BLaER1 treated with 17β-estradiol and CSF1 and Interleukin-3, amounts not matched to agents 10 nM and 100 nM (cell line): Measurements from ENCODE around the gene RETN.
A peak's percentile ranks its signal among the peaks of the same experiment; 100 is the strongest.

Source experiments
- H3K27ac ChIP-seq, 11 experiments: shearing (Covaris generic); formaldehyde crosslinking; 2 replicates each; pipeline ENCODE4 v1.8.1; 2022
- H3K27me3 ChIP-seq, 11 experiments: shearing (Covaris generic); formaldehyde crosslinking; 2 replicates each; pipeline ENCODE4 v1.8.1; 2022
- H3K36me3 ChIP-seq, 11 experiments: shearing (Covaris generic); formaldehyde crosslinking; 2 replicates each; pipeline ENCODE4 v1.8.1; 2022
- H3K4me1 ChIP-seq, 10 experiments: shearing (Covaris generic); formaldehyde crosslinking; 2 replicates each; pipeline ENCODE4 v1.8.1; 2022
- H3K4me2 ChIP-seq, 11 experiments: shearing (Covaris generic); formaldehyde crosslinking; 2 replicates each; pipeline ENCODE4 v1.8.1; 2022
- H3K4me3 ChIP-seq, 10 experiments: shearing (Covaris generic); formaldehyde crosslinking; 2 replicates each; pipeline ENCODE4 v1.8.1; 2022
- H3K9ac ChIP-seq, 11 experiments: shearing (Covaris generic); formaldehyde crosslinking; 2 replicates each; pipeline ENCODE4 v1.8.1; 2022
- H3K9me3 ChIP-seq, 11 experiments: shearing (Covaris generic); formaldehyde crosslinking; replicated peaks in 1 of 11; 2 replicates each; pipeline ENCODE4 v1.8.1; 2022
- H4K20me1 ChIP-seq, 11 experiments: shearing (Covaris generic); formaldehyde crosslinking; 2 replicates each; pipeline ENCODE4 v1.8.1; 2022
- Cebpa-rat ChIP-seq, 11 experiments: shearing (Covaris generic); IDR thresholded peaks; 2 replicates each; pipeline ENCODE4 v1.8.1; 2022

The RETN gene

GRCh38 chr19:7701049-7701653 is 32.3 kb downstream of the RETN start:
- H3K9ac ChIP-seq = no peak overlapping the region
- no peaks in the 10 kb centered on the region for H3K36me3 ChIP-seq
- H3K4me3 ChIP-seq = no peak overlapping the region
- H3K4me2 ChIP-seq = peak overlapping the region in 8 of 11 experiments; percentile 4 to 93 (median 32); a peak in 10 of 22 replicates
- H3K9me3 ChIP-seq = no peaks in the 10 kb centered on the region
- H3K27ac ChIP-seq = peak overlapping the region in 5 of 11 experiments; percentile 1 to 73 (median 23); a peak in 10 of 22 replicates
- no peak for TF ChIP-seq Cebpa-rat (IDR thresholded peaks at IDR 0.05)
- peaks cover 0 to 5% (median 0%) of the 10 kb centered on the region in 11 experiments; a peak in 3 of 22 replicates for H3K27me3 ChIP-seq
- H4K20me1 ChIP-seq = no peaks in the 10 kb centered on the region
- peaks cover 39 to 89% (median 62%) of the 10 kb centered on the region in 10 experiments for H3K4me1 ChIP-seq

DNA sequence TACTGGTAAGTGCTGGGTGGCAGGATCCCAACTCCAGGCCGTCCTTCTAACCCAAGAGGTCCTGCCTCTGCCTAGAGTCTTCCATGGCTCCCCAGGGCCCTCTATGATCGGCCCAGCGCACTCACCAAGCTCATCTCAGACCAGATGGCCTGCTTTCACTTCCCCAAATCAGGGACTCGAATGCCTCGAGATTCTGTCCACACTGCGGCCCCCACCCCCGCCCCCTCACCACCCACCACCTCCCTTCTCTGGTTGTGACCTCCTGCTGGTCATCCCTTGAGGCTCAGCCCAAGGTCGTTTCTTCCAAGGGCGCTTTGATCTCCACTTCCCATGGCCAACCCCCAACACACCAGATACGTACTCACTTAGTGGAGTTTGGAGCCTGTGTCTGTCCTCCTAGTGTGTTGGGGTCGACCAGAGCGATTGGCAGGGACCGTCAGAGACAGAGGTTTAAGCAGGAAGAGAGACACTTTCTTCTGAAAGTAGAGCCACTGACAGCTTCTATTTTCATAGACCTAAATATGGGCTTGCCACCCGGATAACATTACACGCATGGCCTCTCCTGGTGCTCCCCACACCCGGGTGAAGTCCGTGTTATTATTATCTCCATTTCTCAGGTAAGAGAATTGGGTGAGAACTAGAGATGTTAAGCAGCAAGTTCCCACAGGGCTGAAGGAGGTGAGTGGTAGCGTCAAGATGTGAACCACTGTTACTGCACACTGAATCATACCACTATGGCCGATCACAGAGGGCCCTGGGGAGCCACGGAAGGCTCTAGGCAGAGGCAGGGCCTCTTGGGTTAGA is 33.0 kb downstream of the RETN start, which contains the start of gene FCER2:
Gene FCER2, minus strand, starts transcription at position 478 of the 804 bp plus-strand sequence. CDS start 2,371 bp downstream, outside the sequence.
- TF ChIP-seq Cebpa-rat (IDR thresholded peaks at IDR 0.05) = no peak
- Histone ChIP-seq H3K9me3 (no peaks in the 10 kb centered on the region), H3K27ac (peak within 1 kb of the TSS; percentile 33 to 90 (median 73); a peak in 21 of 22 replicates), H3K4me2 (peak within 1 kb of the TSS; percentile 43 to 93 (median 62)), H3K27me3 (peaks cover 0 to 5% (median 0%) of the 10 kb centered on the region in 11 experiments; a peak in 3 of 22 replicates), H4K20me1 (no peaks in the 10 kb centered on the region), H3K36me3 (no peaks in the 10 kb centered on the region), H3K4me1 (peaks cover 45 to 94% (median 68%) of the 10 kb centered on the region in 10 experiments), H3K4me3 (no peak within 1 kb of the TSS), H3K9ac (peak within 1 kb of the TSS in 10 of 11 experiments; percentile 32 to 64 (median 48); a peak in 14 of 22 replicates)

DNA sequence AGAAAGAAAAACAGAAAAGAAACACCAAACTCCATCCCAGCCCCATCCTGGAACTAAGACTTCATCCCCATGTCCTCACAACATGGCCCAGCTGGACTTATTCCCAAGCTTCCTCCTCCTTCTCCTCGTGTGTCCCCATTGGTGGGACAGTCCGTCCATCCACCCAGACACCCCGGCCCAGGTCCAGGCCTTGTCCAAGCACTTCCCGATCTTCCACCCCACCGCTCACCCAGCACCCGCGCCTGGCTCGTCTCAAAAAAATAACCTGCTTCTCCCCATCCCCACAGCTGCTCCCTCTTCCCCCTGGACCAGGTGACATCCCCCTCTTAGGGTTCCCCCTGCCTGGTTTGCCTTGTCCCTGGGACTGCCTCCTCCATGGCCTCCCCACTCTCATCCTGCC is 34.5 kb downstream of the RETN start:
- H3K4me1 ChIP-seq = peaks cover 60 to 97% (median 82%) of the 10 kb centered on the region in 10 experiments
- H3K9me3 ChIP-seq = no peaks in the 10 kb centered on the region
- no peak for TF ChIP-seq Cebpa-rat (IDR thresholded peaks at IDR 0.05)
- H3K9ac ChIP-seq = peak overlapping the region in 4 of 11 experiments; percentile 8 to 41 (median 28); a peak in 4 of 22 replicates
- H3K27me3 ChIP-seq = peaks cover 0 to 5% (median 0%) of the 10 kb centered on the region in 11 experiments; a peak in 2 of 22 replicates
- no peak overlapping the region for H3K4me3 ChIP-seq
- peak overlapping the region in 7 of 11 experiments; percentile 4 to 89 (median 84); a peak in 11 of 22 replicates for H3K4me2 ChIP-seq
- no peaks in the 10 kb centered on the region for H3K36me3 ChIP-seq
- no peaks in the 10 kb centered on the region for H4K20me1 ChIP-seq
- peak overlapping the region in 9 of 11 experiments; percentile 22 to 90 (median 83); a peak in 16 of 22 replicates for H3K27ac ChIP-seq

GRCh38 chr19:7704280-7705060 is 35.6 kb downstream of the RETN start:
- Histone ChIP-seq H3K4me3 (no peak overlapping the region), H3K9ac (peak overlapping the region in 7 of 11 experiments; percentile 8 to 77 (median 70); a peak in 7 of 22 replicates), H3K27ac (peak overlapping the region in 9 of 11 experiments; percentile 76 to 90 (median 85); a peak in 17 of 22 replicates)

GRCh38 chr19:7705387-7706187 is 36.7 kb downstream of the RETN start:
- peak overlapping the region; percentile 34 to 77 (median 70); a peak in 21 of 22 replicates for H3K9ac ChIP-seq
- peak overlapping the region; percentile 56 to 90 (median 83); a peak in 21 of 22 replicates for H3K27ac ChIP-seq
- no peak for TF ChIP-seq Cebpa-rat (IDR thresholded peaks at IDR 0.05)
- H3K27me3 ChIP-seq = no peaks in the 10 kb centered on the region
- H3K4me2 ChIP-seq = peak overlapping the region; percentile 76 to 91 (median 87)
- peak overlapping the region in 4 of 10 experiments; percentile 13 to 30 (median 16); a peak in 4 of 20 replicates for H3K4me3 ChIP-seq
- H3K36me3 ChIP-seq = no peaks in the 10 kb centered on the region
- H3K9me3 ChIP-seq = no peaks in the 10 kb centered on the region
- H3K4me1 ChIP-seq = peaks cover 77 to 98% (median 89%) of the 10 kb centered on the region in 10 experiments
- no peaks in the 10 kb centered on the region for H4K20me1 ChIP-seq

More at GRCh38 chr19:7704280-7705060, 35.6 kb downstream of the RETN start:
- H3K4me1 ChIP-seq = peaks cover 66 to 97% (median 84%) of the 10 kb centered on the region in 10 experiments
- H3K9me3 ChIP-seq = no peaks in the 10 kb centered on the region
- H3K27me3 ChIP-seq = no peaks in the 10 kb centered on the region
- no peaks in the 10 kb centered on the region for H3K36me3 ChIP-seq
- TF ChIP-seq Cebpa-rat (IDR thresholded peaks at IDR 0.05) = no peak
- H3K4me2 ChIP-seq = peak overlapping the region in 10 of 11 experiments; percentile 78 to 91 (median 88); a peak in 18 of 22 replicates
- H4K20me1 ChIP-seq = no peaks in the 10 kb centered on the region

GRCh38 chr19:7706188-7706954 is 37.5 kb downstream of the RETN start:
- TF ChIP-seq Cebpa-rat (IDR thresholded peaks at IDR 0.05) = peak in 2 of 11 experiments; percentile 37 to 40; a peak in 2 of 22 replicates
- Histone ChIP-seq H3K4me3 (peak overlapping the region in 4 of 10 experiments; percentile 13 to 30 (median 16); a peak in 4 of 20 replicates), H3K27me3 (no peaks in the 10 kb centered on the region), H3K9me3 (no peaks in the 10 kb centered on the region), H3K36me3 (no peaks in the 10 kb centered on the region), H3K4me2 (peak overlapping the region; percentile 76 to 91 (median 87)), H3K9ac (peak overlapping the region; percentile 34 to 77 (median 70); a peak in 20 of 22 replicates), H3K27ac (peak overlapping the region; percentile 56 to 90 (median 83); a peak in 21 of 22 replicates), H3K4me1 (peaks cover 76 to 96% (median 87%) of the 10 kb centered on the region in 10 experiments), H4K20me1 (no peaks in the 10 kb centered on the region)

DNA sequence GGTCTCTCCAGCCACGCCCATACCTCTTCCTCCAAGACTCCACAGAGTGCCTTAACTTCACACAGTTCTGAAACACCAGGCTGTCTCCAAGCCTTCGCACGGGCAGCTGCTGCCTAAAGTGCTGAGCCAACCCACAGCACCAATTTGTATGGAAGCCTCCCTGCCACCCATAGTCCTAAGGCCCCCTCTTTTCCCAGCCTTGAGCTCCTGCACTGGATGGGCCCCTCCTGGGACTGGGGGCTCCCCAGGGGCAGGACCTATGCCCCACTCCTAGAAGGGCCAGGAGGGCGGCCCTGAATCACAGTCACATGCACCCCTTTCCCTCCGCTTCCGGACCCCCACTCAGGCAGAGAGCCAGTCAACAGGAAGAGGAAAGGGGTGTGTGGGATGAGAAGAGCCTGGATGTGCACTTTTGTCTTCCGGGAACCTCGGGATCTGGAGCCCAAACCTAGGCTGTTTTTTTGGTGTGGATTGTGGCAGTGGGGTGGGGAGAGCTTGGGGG is 38.2 kb downstream of the RETN start:
- peak overlapping the region; percentile 8 to 77 (median 65); a peak in 17 of 22 replicates for H3K9ac ChIP-seq
- peaks cover 71 to 91% (median 83%) of the 10 kb centered on the region in 10 experiments for H3K4me1 ChIP-seq
- no peak for TF ChIP-seq Cebpa-rat (IDR thresholded peaks at IDR 0.05)

More for the DNA sequence above, 38.2 kb downstream of the RETN start:
- H3K36me3 ChIP-seq = no peaks in the 10 kb centered on the region
- peak overlapping the region; percentile 5 to 90 (median 83); a peak in 19 of 22 replicates for H3K27ac ChIP-seq
- H3K4me3 ChIP-seq = no peak overlapping the region; a peak in 2 of 20 replicates
- H3K27me3 ChIP-seq = no peaks in the 10 kb centered on the region
- no peaks in the 10 kb centered on the region for H3K9me3 ChIP-seq
- H4K20me1 ChIP-seq = no peaks in the 10 kb centered on the region
- peak overlapping the region; percentile 76 to 91 (median 87) for H3K4me2 ChIP-seq
